GM12865 (cell line): ENCODE results near the gene UBQLNL.

Experiments used
- DNase-seq: peaks from one replicate; pipeline ENCODE4 v3.0.0; 2010; ENCODE audit warnings: low read depth
- H3K4me3 ChIP-seq: 2 replicates; pipeline ENCODE4 v1.5.1; 2011; ENCODE audit warnings: mild to moderate bottlenecking, low read depth, low read length, control low read depth
- CTCF ChIP-seq: IDR thresholded peaks from 2 replicates; pipeline ENCODE4 v1.5.1; 2011; ENCODE audit warnings: low read length, control low read depth, low read depth, inconsistent platforms; ENCODE audit not compliant: insufficient read depth; ENCODE audit errors: missing control alignments

The UBQLNL gene

DNA sequence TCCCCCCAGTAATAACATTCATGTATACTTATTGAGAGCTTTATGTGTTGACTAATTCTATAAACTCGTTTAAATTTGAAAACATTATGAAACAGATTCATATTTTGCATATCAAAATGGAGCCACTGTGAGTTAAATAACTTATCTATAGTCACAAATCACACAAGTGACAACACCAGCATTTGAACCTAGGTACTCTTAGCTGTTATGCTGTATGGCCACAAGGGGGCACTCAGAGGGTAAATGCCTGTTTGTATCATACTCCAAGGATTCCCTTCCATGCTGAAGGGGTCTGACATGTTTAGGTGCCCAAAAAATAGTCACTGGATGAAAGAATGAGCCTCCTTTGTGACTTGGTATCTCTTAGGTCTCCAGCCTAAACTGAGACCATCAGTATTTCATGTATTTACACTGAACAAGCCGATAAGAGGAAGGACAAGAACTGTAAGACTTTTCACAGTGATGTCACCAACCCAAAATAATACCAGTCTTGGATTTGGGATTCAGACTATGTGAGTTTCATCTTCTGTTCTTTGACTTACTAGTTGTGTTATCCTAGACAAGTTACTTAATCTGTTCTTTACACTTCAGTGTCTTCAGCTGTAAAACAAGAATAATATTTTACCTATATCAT is 40.2 kb downstream of the UBQLNL start:
- DNase-seq, result peak; percentile 58
- peak; percentile 85 for TF ChIP-seq CTCF

DNA sequence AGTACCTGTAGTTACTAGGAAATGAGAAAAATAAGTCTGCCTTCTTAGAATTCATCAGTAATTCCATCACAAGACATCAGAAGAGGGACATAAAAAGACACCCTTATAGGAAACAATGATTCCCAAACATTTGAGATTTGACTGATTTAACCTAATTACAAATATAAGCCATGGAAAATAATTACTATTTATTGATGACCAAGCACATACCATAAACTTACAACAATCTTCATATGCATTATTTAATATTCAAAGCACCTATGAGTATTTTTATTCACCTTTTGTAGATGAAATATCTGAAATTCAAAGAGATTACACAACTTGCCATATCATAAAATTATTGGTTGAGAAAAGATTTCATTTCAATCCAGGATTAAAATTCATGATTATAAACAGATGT is 42.6 kb downstream of the UBQLNL start:
- H3K4me3 ChIP-seq, result no peak overlapping the region
- no peak for DNase-seq
- TF ChIP-seq CTCF, result no peak

More for the DNA sequence above, 40.2 kb downstream of the UBQLNL start:
- H3K4me3 ChIP-seq, result no peak overlapping the region

DNA sequence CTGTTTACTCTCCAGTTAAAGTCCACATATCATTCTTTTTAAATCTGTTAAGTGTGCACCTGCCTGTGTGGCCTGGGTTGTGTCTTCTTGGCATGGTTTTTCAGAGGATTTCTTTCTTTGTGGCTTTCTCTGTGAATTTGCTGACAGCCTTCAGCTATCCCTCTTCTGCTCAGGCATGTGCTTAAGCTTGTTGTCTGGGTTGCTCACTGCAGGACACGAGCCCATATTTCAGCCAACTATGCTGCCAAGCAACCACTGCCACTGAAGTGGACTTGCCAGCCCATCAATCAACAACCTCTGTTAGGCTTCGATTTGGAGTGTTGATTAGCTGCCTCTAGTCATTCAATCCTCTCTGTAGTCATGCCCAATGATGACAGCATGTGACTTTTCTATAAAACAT is 49.0 kb downstream of the UBQLNL start:
- TF ChIP-seq CTCF, result no peak
- H3K4me3 ChIP-seq, result no peak overlapping the region
- DNase-seq, result no peak
